K562 (cell line): ENCODE data around the gene RANGAP1. TPM values are rescaled to one million over a fixed set of nuclear protein-coding genes. Genes with fewer than 3 reads are reported as not detected.
A peak's percentile ranks its signal among the peaks of the same experiment; 100 is the strongest.

Source experiments
- ATAC-seq: fragments of 200-7000 bp; cut with Tn5 transposase; 3 replicates; pipeline ENCODE4 v1.9.1; 2020; ENCODE audit warnings: moderate library complexity
- BruUV-seq: library from RNA; stranded (reverse); fragments of 400-500 nt; replicated peaks from 2 replicates; lab custom pipeline; 2021; lab: Mats Ljungman, UMichigan
- CTCF ChIA-PET: fragments of 300-600 bp; formaldehyde crosslinking; extraction: SDS; loops from one replicate; lab custom pipeline; 2021; ENCODE audit warnings: low intra/inter-chr PET ratio; lab: Yijun Ruan, JAX
- POLR2A ChIA-PET: fragments of 300-600, 350-650 bp; sonication (Branson Sonifier 250); formaldehyde crosslinking; extraction: SDS; loops from one replicate; lab custom pipeline; 2021; ENCODE audit warnings: antibody characterized with exemption, inconsistent platforms; lab: Yijun Ruan, JAX
- DNase-seq, 4 experiments: peaks; one replicate each; pipeline versions ENCODE4 v3.0.0 to v3.0.0-alpha.2; 2011 to 2018; ENCODE audit warnings: low spot score in 3 of 4, mixed read lengths in 3 of 4; ENCODE audit errors: extremely low read depth in 1 of 4
- FAIRE-seq: peaks from 2 replicates; lab custom pipeline; 2011; peaks lifted over from hg19 to GRCh38; lab: Jason Lieb, UNC
- H2AFZ ChIP-seq: 2 replicates; pipeline ENCODE4 v1.6.0; 2011; ENCODE audit warnings: low read depth, low read length, control low read depth, inconsistent platforms
- H3K27ac ChIP-seq: fragments of 200-600 bp; 3 replicates; pipeline ENCODE4 v1.8.0; 2011; ENCODE audit warnings: low read depth, mild to moderate bottlenecking, control low read depth, inconsistent platforms, low read length, moderate library complexity, mixed read lengths; ENCODE audit errors: extremely low read depth
- H3K27me3 ChIP-seq, 2 experiments: fragments of 300-600 bp in 1 of 2; 2 replicates in 1 of 2; 3 replicates in 1 of 2; pipeline versions ENCODE4 v1.6.0 to v1.8.0; 2011; ENCODE audit warnings: inconsistent platforms in 2 of 2, low read length in 2 of 2, mild to moderate bottlenecking in 1 of 2, mixed read lengths in 1 of 2, moderate library complexity in 1 of 2; ENCODE audit not compliant: control insufficient read depth in 2 of 2, insufficient read depth in 2 of 2
- H3K36me3 ChIP-seq: fragments of 300-600 bp; 3 replicates; pipeline ENCODE4 v1.8.0; 2011; ENCODE audit warnings: mild to moderate bottlenecking, low read length, inconsistent platforms; ENCODE audit not compliant: control insufficient read depth, insufficient read depth
- H3K4me1 ChIP-seq, 2 experiments: fragments of 200-600 bp in 1 of 2; replicated peaks in 1 of 2; 2 replicates in 1 of 2; 3 replicates in 1 of 2; pipeline versions ENCODE4 v1.5.1 to v1.8.0; 2011; ENCODE audit warnings: inconsistent platforms in 2 of 2, low read length in 2 of 2, mild to moderate bottlenecking in 1 of 2, mixed read lengths in 1 of 2, moderate library complexity in 1 of 2; ENCODE audit not compliant: control insufficient read depth in 2 of 2, insufficient read depth in 2 of 2
- H3K4me2 ChIP-seq: 2 replicates; pipeline ENCODE4 v1.6.1; 2011; ENCODE audit warnings: low read length, control low read depth, inconsistent platforms, mixed read lengths; ENCODE audit not compliant: insufficient read depth
- H3K4me3 ChIP-seq: fragments of 200-600 bp; sonication (generic), shearing (Covaris generic); 2 replicates; pipeline ENCODE4 v1.5.1; 2016; ENCODE audit warnings: control low read depth, inconsistent platforms
- H3K79me2 ChIP-seq: fragments of 200-600 bp; 3 replicates; pipeline ENCODE4 v1.8.0; 2011; ENCODE audit warnings: low read length, inconsistent platforms; ENCODE audit not compliant: control insufficient read depth, insufficient read depth
- H3K9ac ChIP-seq, 2 experiments: 2 replicates each; pipeline versions ENCODE4 v1.6.0 to v1.6.1; 2011; ENCODE audit warnings: low read depth in 2 of 2, low read length in 2 of 2, control low read depth in 1 of 2, inconsistent platforms in 1 of 2, mild to moderate bottlenecking in 1 of 2, mixed read lengths in 1 of 2; ENCODE audit not compliant: insufficient read depth in 1 of 2
- H3K9me1 ChIP-seq: one replicate; pipeline ENCODE4 v1.6.0; 2011; ENCODE audit warnings: inconsistent platforms, mild to moderate bottlenecking, low read length, moderate library complexity; ENCODE audit not compliant: control insufficient read depth, insufficient read depth
- H3K9me3 ChIP-seq: replicated peaks from 2 replicates; pipeline ENCODE4 v1.5.1; 2011; ENCODE audit warnings: low read depth, low read length, inconsistent platforms; ENCODE audit not compliant: control insufficient read depth, insufficient read depth
- H4K20me1 ChIP-seq: replicated peaks from 2 replicates; pipeline ENCODE4 v1.6.1; 2011; ENCODE audit warnings: low read length, inconsistent platforms, mixed read lengths; ENCODE audit not compliant: control insufficient read depth, insufficient read depth
- BRF1 ChIP-seq: IDR thresholded peaks from 3 replicates; pipeline ENCODE4 v1.6.1; 2011; ENCODE audit warnings: borderline replicate concordance, mild to moderate bottlenecking; ENCODE audit not compliant: insufficient read length; ENCODE audit errors: extremely low read depth
- CBX2 ChIP-seq: fragments of 200-600 bp; sonication (generic); IDR thresholded peaks from one replicate; pipeline ENCODE4 v1.6.1; 2012; ENCODE audit warnings: mild to moderate bottlenecking, low read length, inconsistent platforms; ENCODE audit not compliant: insufficient read depth, poor library complexity, severe bottlenecking
- CC2D1A ChIP-seq: fragments of 450-650 bp; IDR thresholded peaks from 2 replicates; pipeline ENCODE4 v1.6.1; 2017; ENCODE audit warnings: mild to moderate bottlenecking
- CHD4 ChIP-seq: fragments of 200-600 bp; sonication (generic); IDR thresholded peaks from 3 replicates; pipeline ENCODE4 v1.6.1; 2012; ENCODE audit warnings: low read depth, mild to moderate bottlenecking, mixed read lengths, low read length, inconsistent platforms; ENCODE audit not compliant: insufficient read depth, insufficient replicate concordance, poor library complexity, severe bottlenecking
- FOXA1 ChIP-seq: fragments of 450-650 bp; IDR thresholded peaks from 2 replicates; pipeline ENCODE4 v1.6.1; 2016; ENCODE audit warnings: mild to moderate bottlenecking, borderline replicate concordance
- FOXA3 ChIP-seq, 2 experiments: fragments of 450-650 bp in 1 of 2; sonication (generic) in 1 of 2; formaldehyde crosslinking; IDR thresholded peaks in 1 of 2; conservative IDR thresholded peaks in 1 of 2; 2 replicates each; pipeline versions ENCODE4 v1.4.0 to v1.8.0; 2020 to 2022; ENCODE audit warnings: mild to moderate bottlenecking in 2 of 2, missing genetic modification reagents in 1 of 2
- KLF1 ChIP-seq: fragments of 450-650 bp; IDR thresholded peaks from 2 replicates; pipeline ENCODE4 v1.6.1; 2016; ENCODE audit warnings: missing genetic modification characterization, missing compliant biosample characterization
- NFIC ChIP-seq: fragments of 450-650 bp; IDR thresholded peaks from 2 replicates; pipeline ENCODE4 v1.6.1; 2017; ENCODE audit warnings: mild to moderate bottlenecking, inconsistent platforms
- NR3C1 ChIP-seq: sonication (generic); formaldehyde crosslinking; IDR thresholded peaks from 2 replicates; pipeline ENCODE4 v1.8.1; 2022; ENCODE audit warnings: missing genetic modification reagents
- OTX1 ChIP-seq: fragments of 450-650 bp; formaldehyde crosslinking; IDR thresholded peaks from 2 replicates; pipeline ENCODE4 v1.4.0; 2022; ENCODE audit warnings: mild to moderate bottlenecking
- POLR2AphosphoS2 ChIP-seq: IDR thresholded peaks from 2 replicates; pipeline ENCODE4 v1.6.1; 2012; ENCODE audit warnings: low read length, improper control_type of control experiment
- POLR2B ChIP-seq: fragments of 450-650 bp; IDR thresholded peaks from 2 replicates; pipeline ENCODE4 v1.6.1; 2018; ENCODE audit warnings: low read depth; ENCODE audit not compliant: partially characterized antibody
- POLR2H ChIP-seq: IDR thresholded peaks from 2 replicates; pipeline ENCODE4 v1.6.1; 2016; ENCODE audit warnings: missing genetic modification characterization, low read depth, mild to moderate bottlenecking, control low read depth, missing compliant biosample characterization, moderate library complexity
- RCOR1 ChIP-seq, 2 experiments: IDR thresholded peaks; 2 replicates each; pipeline ENCODE4 v1.6.1; 2012; ENCODE audit warnings: low read depth in 2 of 2, low read length in 2 of 2, borderline replicate concordance in 1 of 2, improper control_type of control experiment in 1 of 2
- USF2 ChIP-seq: sonication (generic); formaldehyde crosslinking; IDR thresholded peaks from 2 replicates; pipeline ENCODE4 v1.5.0; 2020; ENCODE audit warnings: missing genetic modification reagents
- ZNF197 ChIP-seq: fragments of 200-800 bp; sonication (Bioruptor generic); IDR thresholded peaks from 2 replicates; pipeline ENCODE4 v1.6.1; 2016; ENCODE audit warnings: low read depth, missing genetic modification characterization, missing compliant biosample characterization
- ZNF316 ChIP-seq: fragments of 450-650 bp; IDR thresholded peaks from 2 replicates; pipeline ENCODE4 v1.6.1; 2016
- ZNF324 ChIP-seq: fragments of 250-450 bp; sonication (Bioruptor Pico); IDR thresholded peaks from 2 replicates; pipeline ENCODE4 v1.4.0; 2020; ENCODE audit warnings: mild to moderate bottlenecking
- ZNF644 ChIP-seq: fragments of 200-800 bp; sonication (Bioruptor generic); IDR thresholded peaks from 2 replicates; pipeline ENCODE4 v1.6.1; 2016; ENCODE audit warnings: low read depth, missing genetic modification characterization, missing compliant biosample characterization
- ZNF764 ChIP-seq: fragments of 250-450 bp; sonication (Bioruptor Pico); IDR thresholded peaks from 2 replicates; pipeline ENCODE4 v1.4.0; 2020; ENCODE audit warnings: low read depth, mild to moderate bottlenecking, moderate library complexity
- WGBS: fragments of 100-300 bp; shearing (Covaris generic); methylation state at CpG from one replicate; pipeline ENCODE4 v1.1.6; 2016; ENCODE audit warnings: low coverage, mixed read lengths; ENCODE audit not compliant: insufficient coverage; ENCODE audit errors: missing lambda C conversion rate; 5-methylcytosine and 5-hydroxymethylcytosine counted together
- in situ Hi-C: fragments of 300-500 bp; cut with MboI; formaldehyde crosslinking; loops from 4 replicates; pipeline ENCODE4 v1.15.0; 2018; ENCODE audit warnings: inconsistent platforms, mixed read lengths
- intact Hi-C: fragments of 100-400 bp; cut with micrococcal nuclease; formaldehyde crosslinking; loops from 2 replicates; pipeline ENCODE4 v1.14.2; 2022
- polyA plus RNA-seq, 8 experiments: library from polyadenylated mRNA; depleted of rRNA in 4 of 8; stranded (reverse) in 5 of 8; unstranded in 3 of 8; fragments of >200 nt; fragmentation: Nextera tagmentation in 2 of 8; fragmentation: Illumina TruSeq in 1 of 8; extraction: Ambion mirVana in 2 of 8; extraction: Trizol in 1 of 8; gene quantifications; 2 replicates each; pipeline versions ENCODE4 v1.2.1 to v1.2.3, GENCODE V29; 2011 to 2014; ENCODE audit warnings: inconsistent platforms in 1 of 8, missing spikeins in 1 of 8
- total RNA-seq, 7 experiments: library from RNA; depleted of rRNA in 6 of 7; stranded (reverse); fragments of >200 nt in 6 of 7; fragmentation: Illumina TruSeq in 2 of 7; extraction: Trizol in 2 of 7; gene quantifications; 2 replicates each; pipeline versions ENCODE4 v1.2.1 to v1.2.3, GENCODE V29; 2011 to 2021; ENCODE audit warnings: low replicate concordance in 1 of 7

Gene RANGAP1
- total and polyA plus RNA-seq, 9 of the 15 experiments (the other 6 are each of a cell fraction or from before 2014, with no cell fraction given), result 2.1 to 104 (median 50.6) TPM

GRCh38 chr22:41300661-41301060, 14.7 kb upstream of the RANGAP1 start (continued):
- TF ChIP-seq ZNF764 (CRISPR knock-in tag), result no peak
- TF ChIP-seq ZNF324 (CRISPR knock-in tag), result no peak
- TF ChIP-seq NFIC, result no peak
- no peak for TF ChIP-seq POLR2H
- TF ChIP-seq, all 486 proteins: peak for 0

- Histone ChIP-seq H3K4me1 (peaks cover 2 to 4% of the 10 kb centered on the region in 2 experiments; a peak in 3 of 5 replicates), H4K20me1 (no peaks in the 10 kb centered on the region), H3K9ac (no peak overlapping the region), H3K4me3 (no peak overlapping the region), H2AFZ (0 out of 2 replicates have a peak overlapping the region, but pooled peaks have one; percentile 32), H3K9me1 (no peaks in the 10 kb centered on the region), H3K36me3 (no peaks in the 10 kb centered on the region), H3K27me3 (no peaks in the 10 kb centered on the region), H3K79me2 (peaks cover 15% of the 10 kb centered on the region), H3K4me2 (no peak overlapping the region), H3K27ac (no peak overlapping the region), H3K9me3 (no peaks in the 10 kb centered on the region)
- no peak for ATAC-seq
- in situ Hi-C loops (no loop called here), intact Hi-C loops (no loop called here)
- ChIA-PET CTCF (interaction anchor here (0.5 kb wide), 1 partner anchor 79 kb away, joined by 6 read pairs; no protein-coding TSS in a partner anchor), POLR2A (no interaction called here)
- WGBS, result 43% methylated on average over 7 of the region's 9 CpGs
- peak; percentile 35 for FAIRE-seq
- no peak for TF ChIP-seq KLF1 (tag)
- TF ChIP-seq ZNF197, result no peak
- TF ChIP-seq CBX2, result no peak
- no peak for TF ChIP-seq ZNF316
- TF ChIP-seq USF2 (CRISPR knock-in tag), result no peak
- TF ChIP-seq OTX1 (CRISPR knock-in tag), result no peak
- TF ChIP-seq CHD4, result no peak
- TF ChIP-seq POLR2B, result no peak
- no peak for TF ChIP-seq NR3C1 (CRISPR knock-in tag)
- no peak for TF ChIP-seq BRF1
- TF ChIP-seq CC2D1A, result no peak
- TF ChIP-seq RCOR1 (IDR thresholded peaks at IDR 0.05; ENCODE audit: borderline replicate concordance in 1 of 2, low read depth in 2 of 2, low read length in 2 of 2), result no peak
- no peak for TF ChIP-seq FOXA1
- TF ChIP-seq POLR2AphosphoS2, result no peak
- TF ChIP-seq ZNF644 (tag), result no peak
- TF ChIP-seq FOXA3 (CRISPR knock-in tag; conservative IDR thresholded peaks at IDR 0.05 in 1 of 2, IDR thresholded peaks at IDR 0.05 in 1 of 2), result no peak
- BruUV-seq, result no TSS peak
- DNase-seq, result no peak
Measured at GRCh38 chr22:41296826-41297667, 11.1 kb upstream of the RANGAP1 start.
